B cell (primary cell): Measurements from ENCODE around the gene IGLL5. TPM values are rescaled to one million over a fixed set of nuclear protein-coding genes. Genes with fewer than 3 reads are reported as not detected.
A peak's percentile ranks its signal among the peaks of the same experiment; 100 is the strongest.

Experiments used
- ATAC-seq: fragments of 200-7000 bp; cut with Tn5 transposase; one replicate; pipeline ENCODE4 v1.10.0; 2021; ENCODE audit warnings: low read depth, mild to moderate bottlenecking, moderate number of reproducible peaks, moderate library complexity
- CTCF ChIA-PET: fragments of 350-600 bp; sonication (Branson Sonifier 250); formaldehyde crosslinking; loops from one replicate; lab custom pipeline; 2021; ENCODE audit warnings: antibody characterized with exemption, inconsistent platforms; lab: Charles Lee
- POLR2A ChIA-PET: fragments of 350-600 bp; sonication (Branson Sonifier 250); formaldehyde crosslinking; loops from one replicate; lab custom pipeline; 2021; ENCODE audit warnings: antibody characterized with exemption; lab: Charles Lee
- DNase-seq: peaks from one replicate; pipeline ENCODE4 v3.0.0; 2013
- H2AFZ ChIP-seq: 2 replicates; pipeline ENCODE4 v1.6.1; 2012; ENCODE audit warnings: mild to moderate bottlenecking, low read depth, low read length; ENCODE audit not compliant: insufficient read depth, poor library complexity, severe bottlenecking
- H3K27ac ChIP-seq, 2 donors: 1 replicate in 1 of 2; 2 replicates in 1 of 2; pipeline ENCODE4 v1.5.1; 2012 to 2013; ENCODE audit warnings: low read length in 2 of 2, mild to moderate bottlenecking in 2 of 2, moderate library complexity in 1 of 2
- H3K27me3 ChIP-seq, 4 experiments: fragments of 200-600 bp in 1 of 4; sonication (generic) in 1 of 4; replicated peaks in 1 of 4; 1 replicate in 2 of 4; 2 replicates in 2 of 4; pipeline versions ENCODE4 v1.6.1 to v1.7.0; 2013 to 2016; ENCODE audit warnings: low read length in 3 of 4, mild to moderate bottlenecking in 2 of 4, mixed read lengths in 1 of 4, moderate library complexity in 1 of 4; ENCODE audit not compliant: insufficient read depth in 4 of 4, control insufficient read depth in 3 of 4; ENCODE audit errors: control extremely low read depth in 1 of 4
- H3K36me3 ChIP-seq, 2 experiments: replicated peaks in 1 of 2; 1 replicate in 1 of 2; 2 replicates in 1 of 2; pipeline versions ENCODE4 v1.6.1 to v1.7.1; 2013; ENCODE audit warnings: low read length in 1 of 2; ENCODE audit not compliant: insufficient read depth in 2 of 2, control insufficient read depth in 1 of 2; ENCODE audit errors: control extremely low read depth in 1 of 2, extremely low read depth in 1 of 2
- H3K4me1 ChIP-seq, 2 donors: fragments of 200-600 bp in 1 of 2; sonication (generic) in 1 of 2; 1 replicate in 1 of 2; 2 replicates in 1 of 2; pipeline versions ENCODE4 v1.5.1 to v1.6.1; 2013 to 2017; ENCODE audit warnings: low read length in 2 of 2; ENCODE audit not compliant: control insufficient read depth in 2 of 2, insufficient read depth in 2 of 2
- H3K4me2 ChIP-seq: replicated peaks from 2 replicates; pipeline ENCODE3; 2012; ENCODE audit warnings: mild to moderate bottlenecking, low read depth, low read length; ENCODE audit not compliant: poor library complexity, severe bottlenecking
- H3K4me3 ChIP-seq, 5 experiments: fragments of 200-600 bp in 1 of 5; sonication (generic) in 1 of 5; 1 replicate in 3 of 5; 2 replicates in 2 of 5; pipeline versions ENCODE4 v1.5.1 to v1.7.0; 2011 to 2016; ENCODE audit warnings: low read length in 4 of 5, mild to moderate bottlenecking in 4 of 5, low read depth in 2 of 5, control low read depth in 1 of 5, moderate library complexity in 1 of 5; ENCODE audit not compliant: insufficient read depth in 1 of 5; ENCODE audit errors: control extremely low read depth in 1 of 5, extremely low read depth in 1 of 5
- H3K79me2 ChIP-seq: fragments of 200-600 bp; sonication (generic); one replicate; pipeline ENCODE4 v1.6.0; 2016; ENCODE audit warnings: low read length; ENCODE audit not compliant: control insufficient read depth, insufficient read depth
- H3K9ac ChIP-seq: fragments of 200-600 bp; sonication (generic); 2 replicates; pipeline ENCODE4 v1.6.1; 2017; ENCODE audit warnings: mild to moderate bottlenecking, low read length, moderate library complexity
- H3K9me3 ChIP-seq, 3 donors: one replicate each; pipeline versions ENCODE4 v1.6.1 to v1.7.1; 2013; ENCODE audit warnings: low read length in 2 of 3; ENCODE audit not compliant: control insufficient read depth in 2 of 3, insufficient read depth in 1 of 3; ENCODE audit errors: control extremely low read depth in 1 of 3
- H4K20me1 ChIP-seq: 2 replicates; pipeline ENCODE4 v1.6.0; 2012; ENCODE audit warnings: mild to moderate bottlenecking, low read length; ENCODE audit not compliant: insufficient read depth, control insufficient read depth, poor library complexity, severe bottlenecking
- H3K27ac Mint-ChIP-seq: one replicate; pipeline ENCODE4 v1.8.0; 2021; ENCODE audit warnings: mixed read lengths
- H3K27me3 Mint-ChIP-seq: one replicate; pipeline ENCODE4 v1.8.0; 2021; ENCODE audit warnings: mixed read lengths
- H3K4me1 Mint-ChIP-seq: one replicate; pipeline ENCODE4 v1.8.0; 2021; ENCODE audit warnings: mixed read lengths
- H3K4me3 Mint-ChIP-seq: one replicate; pipeline ENCODE4 v1.8.0; 2021; ENCODE audit warnings: mixed read lengths
- H3K9me3 Mint-ChIP-seq: one replicate; pipeline ENCODE4 v1.8.0; 2022; ENCODE audit warnings: mixed read lengths; ENCODE audit not compliant: insufficient read depth
- EZH2 ChIP-seq: IDR thresholded peaks from 2 replicates; pipeline ENCODE4 v1.6.1; 2012; ENCODE audit warnings: borderline replicate concordance, low read depth, mild to moderate bottlenecking, moderate library complexity, low read length; ENCODE audit not compliant: insufficient read depth, poor library complexity, severe bottlenecking
- WGBS: methylation state at CpG from one replicate; pipeline ENCODE4 v1.1.5; 2013; ENCODE audit warnings: missing lambda C conversion rate; ENCODE audit not compliant: insufficient coverage; 5-methylcytosine and 5-hydroxymethylcytosine counted together
- intact Hi-C: fragments of 100-400 bp; cut with micrococcal nuclease; formaldehyde crosslinking; loops from one replicate; pipeline ENCODE4 v1.10.0; 2022
- polyA plus RNA-seq: library from polyadenylated mRNA; depleted of rRNA; stranded (reverse); fragments of >200 nt; gene quantifications from 2 replicates; pipeline ENCODE4 v1.2.3, GENCODE V29; 2012
- total RNA-seq, 2 donors: library from RNA; stranded (reverse); fragments of 120-200 nt in 1 of 2; gene quantifications; 1 replicate in 1 of 2; 2 replicates in 1 of 2; pipeline versions ENCODE4 v1.2.3 to v1.2.4, GENCODE V29; 2013 to 2022
- TF ChIP-seq, protein P1 (sequence below): fragments of 200-600 bp; IDR thresholded peaks from one replicate; pipeline ENCODE4 v1.8.0; 2022; ENCODE audit warnings: antibody characterized with exemption, mild to moderate bottlenecking

IGLL5 gene
- total and polyA plus RNA-seq, 2 donors (not counting 1 experiment from before 2014, with no cell fraction given): 39.8 to 365 TPM

DNA sequence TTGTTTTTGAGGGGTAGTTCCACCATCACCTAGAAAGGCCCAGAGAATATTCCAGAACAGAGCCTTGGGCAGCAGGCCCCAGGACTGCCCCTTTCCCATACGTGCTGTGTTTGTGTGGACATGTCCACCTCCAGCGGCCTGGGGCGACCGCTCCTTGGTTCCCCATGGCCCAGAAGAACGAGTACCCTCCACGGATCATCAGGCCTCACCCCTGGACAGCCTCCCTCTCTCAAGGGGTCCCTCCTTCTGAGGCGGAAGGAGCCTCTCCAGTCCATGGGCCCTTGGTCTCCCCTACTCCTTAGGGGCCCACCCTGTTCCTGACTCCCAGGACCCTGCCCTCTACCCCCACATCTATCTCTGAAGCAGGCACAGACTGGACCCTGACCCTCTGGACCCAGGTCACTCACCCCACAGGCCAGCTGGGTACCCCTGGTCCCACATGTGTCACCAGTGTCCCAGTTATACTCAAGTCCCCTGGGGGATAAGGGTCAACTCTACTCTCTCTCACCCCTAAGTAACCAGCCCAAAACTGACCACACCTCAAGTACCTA lies 32.6 kb downstream of the IGLL5 start:
- DNase-seq (no peak), ATAC-seq (no peak)
- Mint-ChIP-seq H3K27ac (peak overlapping the region; percentile 69), H3K27me3 (no peaks in the 10 kb centered on the region), H3K9me3 (no peaks in the 10 kb centered on the region), H3K4me1 (peaks cover 79% of the 10 kb centered on the region), H3K4me3 (no peak overlapping the region)
- H3K4me1 ChIP-seq: peaks cover 43 to 84% of the 10 kb centered on the region in 2 donors
- ChIA-PET POLR2A (no interaction called here), CTCF (interaction anchor here (1.2 kb wide), 1 partner anchor 35 kb away, joined by 3 read pairs; no protein-coding TSS in a partner anchor)
- H3K4me3 ChIP-seq: no peak overlapping the region
- intact Hi-C loops: no loop called here
- H3K27ac ChIP-seq: no peak overlapping the region
- H3K79me2 ChIP-seq: peaks cover 44% of the 10 kb centered on the region
- peaks cover 0 to 7% (median 0%) of the 10 kb centered on the region in 3 donors for H3K9me3 ChIP-seq
- H4K20me1 ChIP-seq: no peaks in the 10 kb centered on the region
- no peaks in the 10 kb centered on the region for H3K27me3 ChIP-seq
- WGBS: 94% methylated on average over 6 of the region's 7 CpGs
- TF ChIP-seq, protein P1, sequence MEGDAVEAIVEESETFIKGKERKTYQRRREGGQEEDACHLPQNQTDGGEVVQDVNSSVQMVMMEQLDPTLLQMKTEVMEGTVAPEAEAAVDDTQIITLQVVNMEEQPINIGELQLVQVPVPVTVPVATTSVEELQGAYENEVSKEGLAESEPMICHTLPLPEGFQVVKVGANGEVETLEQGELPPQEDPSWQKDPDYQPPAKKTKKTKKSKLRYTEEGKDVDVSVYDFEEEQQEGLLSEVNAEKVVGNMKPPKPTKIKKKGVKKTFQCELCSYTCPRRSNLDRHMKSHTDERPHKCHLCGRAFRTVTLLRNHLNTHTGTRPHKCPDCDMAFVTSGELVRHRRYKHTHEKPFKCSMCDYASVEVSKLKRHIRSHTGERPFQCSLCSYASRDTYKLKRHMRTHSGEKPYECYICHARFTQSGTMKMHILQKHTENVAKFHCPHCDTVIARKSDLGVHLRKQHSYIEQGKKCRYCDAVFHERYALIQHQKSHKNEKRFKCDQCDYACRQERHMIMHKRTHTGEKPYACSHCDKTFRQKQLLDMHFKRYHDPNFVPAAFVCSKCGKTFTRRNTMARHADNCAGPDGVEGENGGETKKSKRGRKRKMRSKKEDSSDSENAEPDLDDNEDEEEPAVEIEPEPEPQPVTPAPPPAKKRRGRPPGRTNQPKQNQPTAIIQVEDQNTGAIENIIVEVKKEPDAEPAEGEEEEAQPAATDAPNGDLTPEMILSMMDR: no peak
- TF ChIP-seq EZH2: no peak
- H3K36me3 ChIP-seq: peaks cover 0 to 3% of the 10 kb centered on the region in 2 experiments
- no peak overlapping the region for H2AFZ ChIP-seq
- no peak overlapping the region for H3K4me2 ChIP-seq
- no peak overlapping the region for H3K9ac ChIP-seq

DNA sequence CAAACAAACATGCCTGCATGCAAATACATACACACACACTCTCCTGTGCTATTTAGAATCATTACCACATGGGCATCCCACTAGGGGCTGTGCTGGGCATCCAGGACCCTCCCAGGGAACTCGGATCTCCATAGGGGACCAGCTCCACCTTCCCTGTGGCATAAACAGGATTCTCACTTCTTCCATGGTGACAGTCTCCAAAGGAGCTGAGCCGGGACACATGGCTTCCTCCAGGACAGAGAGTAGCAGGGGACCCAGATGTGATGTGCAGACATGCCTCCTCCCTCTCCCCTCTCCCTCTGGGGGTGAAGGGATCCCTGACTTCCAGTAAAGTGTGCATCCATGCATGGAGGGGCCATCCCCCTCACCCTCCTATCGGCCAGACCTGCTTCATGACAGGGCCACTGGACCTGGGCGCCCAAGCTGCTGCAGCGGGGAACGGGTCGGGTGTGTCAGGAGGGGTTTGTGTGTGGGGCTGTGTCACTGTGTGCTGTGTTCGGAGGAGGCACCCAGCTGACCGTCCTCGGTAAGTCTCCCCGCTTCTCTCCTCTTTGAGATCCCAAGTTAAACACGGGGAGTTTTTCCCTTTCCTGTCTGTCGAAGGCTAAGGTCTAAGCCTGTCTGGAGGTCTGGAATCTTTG lies 33.4 kb downstream of the IGLL5 start:
- H3K36me3 ChIP-seq: peaks cover 0 to 3% of the 10 kb centered on the region in 2 experiments
- intact Hi-C loops: no loop called here
- peaks cover 49 to 87% of the 10 kb centered on the region in 2 donors for H3K4me1 ChIP-seq
- DNase-seq (no peak), ATAC-seq (no peak)
- peaks cover 0 to 5% (median 0%) of the 10 kb centered on the region in 3 donors for H3K9me3 ChIP-seq
- no peak overlapping the region for H3K4me3 ChIP-seq
- Mint-ChIP-seq H3K9me3 (no peaks in the 10 kb centered on the region), H3K4me1 (peaks cover 82% of the 10 kb centered on the region), H3K27ac (peak overlapping the region; percentile 37), H3K4me3 (no peak overlapping the region), H3K27me3 (no peaks in the 10 kb centered on the region)
- H3K27ac ChIP-seq: no peak overlapping the region
- H3K4me2 ChIP-seq: no peak overlapping the region
- no peaks in the 10 kb centered on the region for H3K27me3 ChIP-seq
- POLR2A ChIA-PET: no interaction called here
- WGBS: 97% methylated on average over 12 of the region's 13 CpGs
- H2AFZ ChIP-seq: no peak overlapping the region
- CTCF ChIA-PET: interaction anchor here (0.6 kb wide), 1 partner anchor 536 kb away, joined by 3 read pairs; no protein-coding TSS in a partner anchor
- peaks cover 35% of the 10 kb centered on the region for H3K79me2 ChIP-seq
- H3K9ac ChIP-seq: no peak overlapping the region
- TF ChIP-seq, protein P1: no peak
- no peak for TF ChIP-seq EZH2
- H4K20me1 ChIP-seq: no peaks in the 10 kb centered on the region
